K562 (cell line): ENCODE results near the gene TSR3. TPM values are rescaled to one million over a fixed set of nuclear protein-coding genes. Genes with fewer than 3 reads are reported as not detected.

Source experiments
- ADNP ChIP-seq: fragments of 200-800 bp; sonication (Bioruptor generic); IDR thresholded peaks from 2 replicates; pipeline ENCODE4 v1.6.1; 2016; ENCODE audit warnings: missing genetic modification characterization, missing compliant biosample characterization
- DMBX1 ChIP-seq: fragments of 250-450 bp; sonication (Bioruptor Pico); IDR thresholded peaks from 2 replicates; pipeline ENCODE4 v1.8.0; 2022; ENCODE audit warnings: inconsistent platforms, mild to moderate bottlenecking, moderate library complexity, borderline replicate concordance
- DPF2 ChIP-seq: fragments of 450-650 bp; IDR thresholded peaks from 2 replicates; pipeline ENCODE4 v1.6.1; 2016
- EGR1 ChIP-seq: fragments of 450-650 bp; conservative IDR thresholded peaks from 2 replicates; pipeline ENCODE4 v1.6.1; 2017; ENCODE audit warnings: mild to moderate bottlenecking
- ESRRA ChIP-seq: fragments of 450-650 bp; IDR thresholded peaks from 2 replicates; pipeline ENCODE4 v1.6.1; 2014; ENCODE audit warnings: low read depth, mild to moderate bottlenecking, moderate library complexity, borderline replicate concordance
- ETS2 ChIP-seq: IDR thresholded peaks from 2 replicates; pipeline ENCODE4 v1.6.1; 2016; ENCODE audit warnings: borderline replicate concordance, missing genetic modification characterization, mild to moderate bottlenecking, moderate library complexity, missing compliant biosample characterization; ENCODE audit not compliant: poor library complexity, severe bottlenecking
- HMGN3 ChIP-seq: IDR thresholded peaks from 2 replicates; pipeline ENCODE4 v1.6.1; 2011; ENCODE audit warnings: borderline replicate concordance, low read depth, mild to moderate bottlenecking, mixed read lengths, low read length; ENCODE audit not compliant: insufficient read length; ENCODE audit errors: extremely low read depth
- JUND ChIP-seq, 2 experiments: IDR thresholded peaks; 2 replicates in 1 of 2; 3 replicates in 1 of 2; pipeline ENCODE4 v1.6.1; 2011; ENCODE audit warnings: borderline replicate concordance in 2 of 2, low read depth in 2 of 2, low read length in 2 of 2, improper control_type of control experiment in 1 of 2, missing biosample characterization in 1 of 2, missing genetic modification characterization in 1 of 2, missing genetic modification reagents in 1 of 2
- MAZ ChIP-seq, 2 experiments: fragments of 450-650 bp in 1 of 2; sonication (generic) in 1 of 2; formaldehyde crosslinking; IDR thresholded peaks in 1 of 2; conservative IDR thresholded peaks in 1 of 2; 2 replicates each; pipeline versions ENCODE4 v1.4.0 to v1.5.0; 2020; ENCODE audit warnings: mild to moderate bottlenecking in 1 of 2, missing genetic modification reagents in 1 of 2
- MCM3 ChIP-seq: fragments of 450-650 bp; IDR thresholded peaks from 2 replicates; pipeline ENCODE4 v1.6.1; 2016
- PHB2 ChIP-seq: fragments of 450-650 bp; IDR thresholded peaks from 2 replicates; pipeline ENCODE4 v1.6.1; 2017; ENCODE audit warnings: low read depth
- PHF20 ChIP-seq: fragments of 450-650 bp; IDR thresholded peaks from 2 replicates; pipeline ENCODE4 v1.6.1; 2018; ENCODE audit not compliant: partially characterized antibody
- POLR2A ChIP-seq: fragments of 450-650 bp; conservative IDR thresholded peaks from 2 replicates; pipeline ENCODE4 v1.6.1; 2016
- POLR2AphosphoS5 ChIP-seq: IDR thresholded peaks from 2 replicates; pipeline ENCODE4 v1.6.1; 2011; ENCODE audit warnings: mild to moderate bottlenecking, low read depth, low read length, moderate library complexity; ENCODE audit not compliant: control insufficient read depth, insufficient read depth
- POLR2G ChIP-seq: fragments of 200-400 bp; formaldehyde crosslinking; IDR thresholded peaks from 2 replicates; pipeline ENCODE4 v1.6.1; 2017; ENCODE audit warnings: low read depth, mild to moderate bottlenecking, antibody characterized with exemption, low read length, moderate library complexity
- SMARCE1 ChIP-seq: fragments of 450-650 bp; IDR thresholded peaks from 2 replicates; pipeline ENCODE4 v1.7.1; 2016; ENCODE audit warnings: mild to moderate bottlenecking
- SNIP1 ChIP-seq: fragments of 450-650 bp; IDR thresholded peaks from 2 replicates; pipeline ENCODE4 v1.7.1; 2017; ENCODE audit warnings: low read depth, mild to moderate bottlenecking
- STAT5B ChIP-seq: fragments of 250-450 bp; sonication (Bioruptor Pico); IDR thresholded peaks from 2 replicates; pipeline ENCODE4 v1.8.0; 2021; ENCODE audit warnings: mild to moderate bottlenecking, inconsistent platforms
- TSC22D4 ChIP-seq: fragments of 450-650 bp; IDR thresholded peaks from 2 replicates; pipeline ENCODE4 v1.6.1; 2016; ENCODE audit warnings: missing genetic modification characterization, missing biosample characterization, control low read depth
- ZNF263 ChIP-seq: sonication (generic); formaldehyde crosslinking; IDR thresholded peaks from 2 replicates; pipeline ENCODE4 v1.8.0; 2022; ENCODE audit warnings: mild to moderate bottlenecking, missing genetic modification reagents, borderline replicate concordance
- ZNF77 ChIP-seq: fragments of 250-450 bp; sonication (Bioruptor Pico); IDR thresholded peaks from 2 replicates; pipeline ENCODE4 v1.5.0; 2020
- polyA plus RNA-seq, 8 experiments: library from polyadenylated mRNA; depleted of rRNA in 4 of 8; stranded (reverse) in 5 of 8; unstranded in 3 of 8; fragments of >200 nt; fragmentation: Nextera tagmentation in 2 of 8; fragmentation: Illumina TruSeq in 1 of 8; extraction: Ambion mirVana in 2 of 8; extraction: Trizol in 1 of 8; gene quantifications; 2 replicates each; pipeline versions ENCODE4 v1.2.1 to v1.2.3, GENCODE V29; 2011 to 2014; ENCODE audit warnings: inconsistent platforms in 1 of 8, missing spikeins in 1 of 8
- total RNA-seq, 7 experiments: library from RNA; depleted of rRNA in 6 of 7; stranded (reverse); fragments of >200 nt in 6 of 7; fragmentation: Illumina TruSeq in 2 of 7; extraction: Trizol in 2 of 7; gene quantifications; 2 replicates each; pipeline versions ENCODE4 v1.2.1 to v1.2.3, GENCODE V29; 2011 to 2021; ENCODE audit warnings: low replicate concordance in 1 of 7
- TF ChIP-seq, protein P1 (sequence below): fragments of 200-800 bp; sonication (Bioruptor generic); IDR thresholded peaks from 2 replicates; pipeline ENCODE4 v1.6.1; 2017; ENCODE audit warnings: missing genetic modification characterization, missing compliant biosample characterization

Gene TSR3
- total and polyA plus RNA-seq, 9 of the 15 experiments (the other 6 are each of a cell fraction or from before 2014, with no cell fraction given), result 1.5 to 74.8 (median 16.5) TPM

- TF ChIP-seq ADNP (tag) (peak; percentile 98), DPF2 (0 out of 2 replicates have a peak, but pooled peaks have one; percentile 75), STAT5B (CRISPR knock-in tag) (no peak), HMGN3 (peak; percentile 83), TSC22D4 (tag) (peak; percentile 100), PHF20 (peak; percentile 54), EGR1 (peak; percentile 82), JUND (IDR thresholded peaks at IDR 0.05; ENCODE audit: borderline replicate concordance, low read depth, low read length) (peak; percentile 33; the same call in 1 of the 2 replicates), JUND (tag; IDR thresholded peaks at IDR 0.05; ENCODE audit: borderline replicate concordance, low read depth, low read length) (no peak), PHB2 (peak; percentile 16; the same call in 1 of the 2 replicates), MCM3 (no peak), ESRRA (peak; percentile 99), POLR2AphosphoS5 (peak; percentile 70; the same call in 1 of the 2 replicates), ETS2 (tag) (no peak), MAZ (CRISPR knock-in tag; conservative IDR thresholded peaks at IDR 0.05 in 1 of 2, IDR thresholded peaks at IDR 0.05 in 1 of 2) (peak; percentile 57 to 67), SNIP1 (no peak), ZNF263 (CRISPR knock-in tag) (0 out of 2 replicates have a peak, but pooled peaks have one; percentile 6), POLR2G (peak; percentile 88), DMBX1 (CRISPR knock-in tag) (no peak), ZNF77 (CRISPR knock-in tag) (no peak), POLR2A (peak; percentile 42; the same call in 1 of the 2 replicates), SMARCE1 (0 out of 2 replicates have a peak, but pooled peaks have one; percentile 42)
- TF ChIP-seq, protein P1, sequence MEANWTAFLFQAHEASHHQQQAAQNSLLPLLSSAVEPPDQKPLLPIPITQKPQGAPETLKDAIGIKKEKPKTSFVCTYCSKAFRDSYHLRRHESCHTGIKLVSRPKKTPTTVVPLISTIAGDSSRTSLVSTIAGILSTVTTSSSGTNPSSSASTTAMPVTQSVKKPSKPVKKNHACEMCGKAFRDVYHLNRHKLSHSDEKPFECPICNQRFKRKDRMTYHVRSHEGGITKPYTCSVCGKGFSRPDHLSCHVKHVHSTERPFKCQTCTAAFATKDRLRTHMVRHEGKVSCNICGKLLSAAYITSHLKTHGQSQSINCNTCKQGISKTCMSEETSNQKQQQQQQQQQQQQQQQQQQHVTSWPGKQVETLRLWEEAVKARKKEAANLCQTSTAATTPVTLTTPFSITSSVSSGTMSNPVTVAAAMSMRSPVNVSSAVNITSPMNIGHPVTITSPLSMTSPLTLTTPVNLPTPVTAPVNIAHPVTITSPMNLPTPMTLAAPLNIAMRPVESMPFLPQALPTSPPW (CRISPR knock-in tag), result peak; percentile 98
These were observed 43.4 kb downstream of the TSR3 start (continued) for GRCh38 chr16:1308036-1308976.
